ENCODE measurements around the gene FOXD1. TPM values are rescaled to one million over a fixed set of nuclear protein-coding genes. Genes with fewer than 3 reads are reported as not detected.

FOXD1 gene
- total and polyA plus RNA-seq, 9 donors = 0.08 to 0.73 (median 0.15) TPM; not detected in 1

- TF ChIP-seq EP300 (IDR thresholded peaks at IDR 0.05) = no peak
- TF ChIP-seq POLR2A (IDR thresholded peaks at IDR 0.05) = no peak
- no peak for TF ChIP-seq CTCF (IDR thresholded peaks at IDR 0.05)
Observed at GRCh38 chr5:73422164-73422563, 26.4 kb downstream of the FOXD1 start.

GRCh38 chr5:73420666-73421065 is 27.9 kb downstream of the FOXD1 start:
- DNase-seq = no peak
- Histone ChIP-seq H3K36me3 (no peaks in the 10 kb centered on the region), H3K27me3 (no peaks in the 10 kb centered on the region), H3K4me3 (no peak overlapping the region), H3K27ac (no peak overlapping the region), H3K9me3 (peaks cover 0 to 4% of the 10 kb centered on the region in 2 donors), H3K4me1 (ENCODE audit: insufficient read depth) (no peaks in the 10 kb centered on the region)
- intact Hi-C loops (cut with DNase I) = no loop called here
- WGBS, 3 donors = 46 to 61% (median 60%) methylated on average over 3 of the region's 3 CpGs
- TF ChIP-seq POLR2A (IDR thresholded peaks at IDR 0.05) (no peak), CTCF (IDR thresholded peaks at IDR 0.05) (no peak), EP300 (IDR thresholded peaks at IDR 0.05) (no peak)

More at GRCh38 chr5:73422164-73422563, 26.4 kb downstream of the FOXD1 start:
- no peak for DNase-seq
- intact Hi-C loops (cut with DNase I) = no loop called here
- Histone ChIP-seq H3K27ac (no peak overlapping the region), H3K36me3 (no peaks in the 10 kb centered on the region), H3K4me3 (no peak overlapping the region), H3K27me3 (no peaks in the 10 kb centered on the region), H3K4me1 (ENCODE audit: insufficient read depth) (no peaks in the 10 kb centered on the region), H3K9me3 (peaks cover 0 to 4% of the 10 kb centered on the region in 2 donors)
- 48 to 88% (median 59%) methylated on average over 1 of the region's 1 CpG for WGBS, 3 donors

- Histone ChIP-seq H3K27ac (no peak overlapping the region), H3K4me3 (peak overlapping the region; percentile 7), H3K27me3 (no peaks in the 10 kb centered on the region), H3K36me3 (no peaks in the 10 kb centered on the region), H3K9me3 (peaks cover 0 to 4% of the 10 kb centered on the region in 2 donors), H3K4me1 (ENCODE audit: insufficient read depth) (no peaks in the 10 kb centered on the region)
- DNase-seq = no peak
- 1 to 2% (median 1%) methylated on average over 77 to 79 of the region's 79 CpGs for WGBS, 3 donors
- TF ChIP-seq POLR2A (IDR thresholded peaks at IDR 0.05) = no peak
- no peak for TF ChIP-seq CTCF (IDR thresholded peaks at IDR 0.05)
- TF ChIP-seq EP300 (IDR thresholded peaks at IDR 0.05) = no peak
- intact Hi-C loops (cut with DNase I) = no loop called here
Observed at GRCh38 chr5:73419465-73420390, 28.8 kb downstream of the FOXD1 start.

GRCh38 chr5:73419117-73419464 is 29.5 kb downstream of the FOXD1 start:
- TF ChIP-seq EP300 (IDR thresholded peaks at IDR 0.05) (no peak), CTCF (IDR thresholded peaks at IDR 0.05) (no peak), POLR2A (IDR thresholded peaks at IDR 0.05) (no peak)
- H3K4me1 ChIP-seq (ENCODE audit: insufficient read depth) = no peaks in the 10 kb centered on the region
- H3K9me3 ChIP-seq = peaks cover 0 to 4% of the 10 kb centered on the region in 2 donors
- WGBS, 3 donors = 13 to 19% (median 16%) methylated on average over 6 of the region's 6 CpGs
- DNase-seq = no peak
- H3K4me3 ChIP-seq = no peak overlapping the region
- H3K27me3 ChIP-seq = no peaks in the 10 kb centered on the region
- intact Hi-C loops (cut with DNase I) = no loop called here
- H3K36me3 ChIP-seq = no peaks in the 10 kb centered on the region
- H3K27ac ChIP-seq = no peak overlapping the region
